Neural cell (in vitro differentiated cells): ENCODE results near the gene KRT7. TPM values are rescaled to one million over a fixed set of nuclear protein-coding genes. Genes with fewer than 3 reads are reported as not detected.

Experiments used
- H2AFZ ChIP-seq: fragments of 200-600, 300-800 bp; sonication (generic), shearing (Covaris generic); 2 replicates; pipeline ENCODE4 v1.6.0; 2014; ENCODE audit warnings: low read depth, mild to moderate bottlenecking, antibody characterized with exemption, low read length, moderate library complexity
- H3F3A ChIP-seq: fragments of 200-600 bp; shearing (Covaris generic); 2 replicates; pipeline ENCODE4 v1.6.1; 2016; ENCODE audit warnings: mild to moderate bottlenecking, moderate library complexity, mixed read lengths, antibody characterized with exemption, low read length; ENCODE audit not compliant: insufficient read depth, poor library complexity, severe bottlenecking
- H3K27ac ChIP-seq: fragments of 200-600, 300-800 bp; sonication (generic), shearing (Covaris generic); 2 replicates; pipeline ENCODE4 v1.5.1; 2014; ENCODE audit warnings: mild to moderate bottlenecking, low read length, moderate library complexity
- H3K27me3 ChIP-seq: fragments of 300-800, 200-600 bp; sonication (generic), shearing (Covaris generic); 2 replicates; pipeline ENCODE4 v1.6.0; 2014; ENCODE audit warnings: mild to moderate bottlenecking, low read depth, low read length, moderate library complexity; ENCODE audit not compliant: insufficient read depth
- H3K36me3 ChIP-seq: fragments of 300-800, 200-600 bp; sonication (generic), shearing (Covaris generic); 2 replicates; pipeline ENCODE4 v1.5.1; 2014; ENCODE audit warnings: mild to moderate bottlenecking, antibody characterized with exemption, low read length, moderate library complexity; ENCODE audit not compliant: insufficient read depth
- H3K4me2 ChIP-seq: fragments of 300-800, 200-600 bp; sonication (generic), shearing (Covaris generic); 2 replicates; pipeline ENCODE4 v1.6.0; 2014; ENCODE audit warnings: mild to moderate bottlenecking, low read length
- H3K4me3 ChIP-seq: fragments of 300-800, 200-600 bp; sonication (generic), shearing (Covaris generic); 2 replicates; pipeline ENCODE4 v1.5.1; 2014; ENCODE audit warnings: mild to moderate bottlenecking, low read length, moderate library complexity
- H3K79me2 ChIP-seq: fragments of 200-600 bp; shearing (Covaris generic); replicated peaks from 2 replicates; pipeline ENCODE4 v1.6.0; 2014; ENCODE audit warnings: mild to moderate bottlenecking, low read length, moderate library complexity; ENCODE audit not compliant: insufficient read depth
- H3K9ac ChIP-seq: fragments of 300-800, 200-600 bp; sonication (generic), shearing (Covaris generic); 2 replicates; pipeline ENCODE4 v1.6.1; 2016; ENCODE audit warnings: mild to moderate bottlenecking, low read length, mixed read lengths
- H3K9me2 ChIP-seq: fragments of 200-600 bp; shearing (Covaris generic); 2 replicates; pipeline ENCODE4 v1.6.1; 2016; ENCODE audit warnings: mild to moderate bottlenecking, low read length, mixed read lengths; ENCODE audit not compliant: insufficient read depth
- H3K9me3 ChIP-seq: fragments of 200-600, 300-800 bp; sonication (generic), shearing (Covaris generic); 2 replicates; pipeline ENCODE4 v1.6.1; 2016; ENCODE audit warnings: mild to moderate bottlenecking, mixed run types, low read length, moderate library complexity, mixed read lengths
- H4K20me1 ChIP-seq: fragments of 200-600 bp; shearing (Covaris generic); 2 replicates; pipeline ENCODE4 v1.6.1; 2016; ENCODE audit warnings: mild to moderate bottlenecking, mixed run types; ENCODE audit not compliant: insufficient read depth
- CTCF ChIP-seq: fragments of 450-650 bp; IDR thresholded peaks from 2 replicates; pipeline ENCODE4 v1.5.1; 2014; ENCODE audit warnings: antibody characterized with exemption, mild to moderate bottlenecking, moderate library complexity; ENCODE audit not compliant: poor library complexity, severe bottlenecking
- EP300 ChIP-seq: fragments of 450-650 bp; conservative IDR thresholded peaks from 2 replicates; pipeline ENCODE4 v1.6.1; 2014; ENCODE audit warnings: antibody characterized with exemption, mild to moderate bottlenecking, moderate library complexity; ENCODE audit not compliant: poor library complexity, severe bottlenecking
- EZH2 ChIP-seq: fragments of 200-600, 300-800 bp; shearing (Covaris generic), sonication (generic); IDR thresholded peaks from 2 replicates; pipeline ENCODE4 v1.6.1; 2014; ENCODE audit warnings: antibody characterized with exemption, low read length, borderline replicate concordance, mild to moderate bottlenecking; ENCODE audit not compliant: insufficient read depth, poor library complexity, severe bottlenecking
- MXI1 ChIP-seq: fragments of 450-650 bp; conservative IDR thresholded peaks from 2 replicates; pipeline ENCODE4 v1.6.1; 2014; ENCODE audit warnings: antibody characterized with exemption, mild to moderate bottlenecking; ENCODE audit not compliant: poor library complexity, severe bottlenecking
- POLR2AphosphoS5 ChIP-seq: IDR thresholded peaks from 2 replicates; pipeline ENCODE4 v1.6.1; 2012
- RAD21 ChIP-seq: fragments of 450-650 bp; conservative IDR thresholded peaks from 2 replicates; pipeline ENCODE4 v1.6.1; 2014; ENCODE audit warnings: antibody characterized with exemption, mild to moderate bottlenecking, moderate library complexity
- REST ChIP-seq: IDR thresholded peaks from 2 replicates; pipeline ENCODE4 v1.6.1; 2012; ENCODE audit warnings: borderline replicate concordance
- SMC3 ChIP-seq: fragments of 450-650 bp; conservative IDR thresholded peaks from 2 replicates; pipeline ENCODE4 v1.6.1; 2014; ENCODE audit warnings: antibody characterized with exemption, mild to moderate bottlenecking, moderate library complexity; ENCODE audit not compliant: poor library complexity
- TAF1 ChIP-seq: IDR thresholded peaks from 2 replicates; pipeline ENCODE4 v1.6.1; 2012; ENCODE audit warnings: low read depth
- polyA plus RNA-seq: library from polyadenylated mRNA; depleted of rRNA; stranded (reverse); fragments of >200 nt; gene quantifications from 2 replicates; pipeline ENCODE4 v1.2.3, GENCODE V29; 2014

Gene KRT7
- polyA plus RNA-seq, 1 donor from 2014 or later: not detected

- Histone ChIP-seq H3K9me2 (no peaks in the 10 kb centered on the region), H3K36me3 (no peaks in the 10 kb centered on the region), H3K4me2 (no peak overlapping the region), H3K79me2 (no peaks in the 10 kb centered on the region), H3K27me3 (peaks cover 19% of the 10 kb centered on the region), H2AFZ (no peak overlapping the region), H3K27ac (no peak overlapping the region), H3K9me3 (no peaks in the 10 kb centered on the region), H4K20me1 (no peaks in the 10 kb centered on the region), H3K9ac (no peak overlapping the region), H3K4me3 (no peak overlapping the region), H3F3A (no peaks in the 10 kb centered on the region)
- TF ChIP-seq SMC3 (no peak), REST (no peak), EZH2 (no peak), TAF1 (no peak), EP300 (no peak), CTCF (no peak), MXI1 (no peak), RAD21 (no peak), POLR2AphosphoS5 (no peak)
These were observed 29.2 kb downstream of the KRT7 start for GRCh38 chr12:52262286-52262685.

- H3K9ac ChIP-seq: no peak overlapping the region
- no peaks in the 10 kb centered on the region for H4K20me1 ChIP-seq
- no peaks in the 10 kb centered on the region for H3K79me2 ChIP-seq
- no peaks in the 10 kb centered on the region for H3K36me3 ChIP-seq
- H2AFZ ChIP-seq: no peak overlapping the region
- no peak overlapping the region for H3K4me3 ChIP-seq
- TF ChIP-seq EP300 (no peak), CTCF (no peak), MXI1 (no peak), EZH2 (no peak), POLR2AphosphoS5 (no peak), REST (no peak), RAD21 (no peak), SMC3 (no peak), TAF1 (no peak)
- no peak overlapping the region for H3K4me2 ChIP-seq
- peaks cover 4% of the 10 kb centered on the region for H3K27me3 ChIP-seq
- no peaks in the 10 kb centered on the region for H3K9me3 ChIP-seq
- no peaks in the 10 kb centered on the region for H3K9me2 ChIP-seq
- no peak overlapping the region for H3K27ac ChIP-seq
- no peaks in the 10 kb centered on the region for H3F3A ChIP-seq
These were observed 30.9 kb downstream of the KRT7 start for GRCh38 chr12:52263761-52264434.
